Fibroblast of lung (primary cell): ENCODE results near the gene ONECUT3. TPM values are rescaled to one million over a fixed set of nuclear protein-coding genes. Genes with fewer than 3 reads are reported as not detected.

Experiments
- DNase-seq, 2 donors: peaks; one replicate each; pipeline versions ENCODE4 v3.0.0 to v3.0.0-alpha.2; 2010; ENCODE audit warnings: low read depth in 2 of 2
- H2AFZ ChIP-seq: 2 replicates; pipeline ENCODE4 v1.5.1; 2012; ENCODE audit warnings: low read length, control low read depth, inconsistent platforms
- H3K27ac ChIP-seq: 2 replicates; pipeline ENCODE4 v1.5.1; 2011; ENCODE audit warnings: low read length, control low read depth; ENCODE audit not compliant: insufficient read depth
- H3K27me3 ChIP-seq: 2 replicates; pipeline ENCODE4 v1.5.1; 2011; ENCODE audit warnings: mild to moderate bottlenecking, low read length; ENCODE audit not compliant: control insufficient read depth, insufficient read depth
- H3K36me3 ChIP-seq: 2 replicates; pipeline ENCODE4 v1.5.1; 2011; ENCODE audit warnings: low read length; ENCODE audit not compliant: control insufficient read depth, insufficient read depth
- H3K4me1 ChIP-seq: 2 replicates; pipeline ENCODE4 v1.5.1; 2011; ENCODE audit warnings: low read length; ENCODE audit not compliant: control insufficient read depth, insufficient read depth; ENCODE audit errors: extremely low read depth
- H3K4me2 ChIP-seq: 2 replicates; pipeline ENCODE4 v1.5.1; 2011; ENCODE audit warnings: low read length, control low read depth; ENCODE audit not compliant: insufficient read depth; ENCODE audit errors: extremely low read depth
- H3K4me3 ChIP-seq, 4 experiments: fragments of 200-600 bp in 1 of 4; sonication (generic) in 1 of 4; replicated peaks in 1 of 4; 2 replicates each; pipeline ENCODE4 v1.5.1; 2011 to 2016; ENCODE audit warnings: low read length in 4 of 4, low read depth in 3 of 4, mild to moderate bottlenecking in 3 of 4, control low read depth in 2 of 4, inconsistent platforms in 1 of 4, mixed read lengths in 1 of 4; ENCODE audit not compliant: insufficient read depth in 1 of 4; ENCODE audit errors: control extremely low read depth in 1 of 4
- H3K79me2 ChIP-seq: 2 replicates; pipeline ENCODE4 v1.5.1; 2012; ENCODE audit warnings: mild to moderate bottlenecking, low read length, inconsistent platforms; ENCODE audit not compliant: control insufficient read depth, insufficient read depth
- H3K9ac ChIP-seq: 2 replicates; pipeline ENCODE4 v1.5.1; 2011; ENCODE audit warnings: mild to moderate bottlenecking, low read length, control low read depth; ENCODE audit not compliant: insufficient read depth
- H3K9me3 ChIP-seq: 2 replicates; pipeline ENCODE4 v1.5.1; 2012; ENCODE audit warnings: low read depth, low read length; ENCODE audit not compliant: control insufficient read depth, insufficient read depth
- H4K20me1 ChIP-seq: 2 replicates; pipeline ENCODE4 v1.5.1; 2011; ENCODE audit warnings: low read length; ENCODE audit not compliant: control insufficient read depth, insufficient read depth; ENCODE audit errors: extremely low read depth
- EZH2 ChIP-seq: IDR thresholded peaks from 2 replicates; pipeline ENCODE4 v1.5.1; 2012; ENCODE audit warnings: low read length, control low read depth, mild to moderate bottlenecking; ENCODE audit errors: missing control alignments
- polyA plus RNA-seq, 2 donors: library from polyadenylated mRNA; depleted of rRNA in 1 of 2; stranded (reverse) in 1 of 2; unstranded in 1 of 2; fragments of >200 nt; gene quantifications; 2 replicates each; pipeline ENCODE4 v1.2.1, GENCODE V29; 2011 to 2012; ENCODE audit warnings: missing spikeins in 1 of 2
- total RNA-seq: library from RNA; depleted of rRNA; stranded (reverse); fragments of >200 nt; gene quantifications from 2 replicates; pipeline ENCODE4 v1.2.1, GENCODE V29; 2014
- TF ChIP-seq, protein P1 (sequence below), 2 donors: IDR thresholded peaks in 1 of 2; conservative IDR thresholded peaks in 1 of 2; 1 replicate in 1 of 2; 2 replicates in 1 of 2; pipeline ENCODE4 v1.5.1; 2011 to 2012; ENCODE audit warnings: low read length in 2 of 2, control low read depth in 1 of 2, inconsistent platforms in 1 of 2, low read depth in 1 of 2, mild to moderate bottlenecking in 1 of 2

The ONECUT3 gene
- total and polyA plus RNA-seq, 2 donors (not counting 1 experiment from before 2014, with no cell fraction given): not detected

- Histone ChIP-seq H3K27ac (no peak overlapping the region), H3K4me3 (no peak overlapping the region), H3K9ac (no peak overlapping the region), H3K4me1 (no peaks in the 10 kb centered on the region), H4K20me1 (no peaks in the 10 kb centered on the region), H2AFZ (no peak overlapping the region), H3K4me2 (no peak overlapping the region), H3K9me3 (no peaks in the 10 kb centered on the region), H3K36me3 (no peaks in the 10 kb centered on the region), H3K79me2 (no peaks in the 10 kb centered on the region), H3K27me3 (peaks cover 44% of the 10 kb centered on the region)
- no peak for DNase-seq
- no peak for TF ChIP-seq EZH2
- TF ChIP-seq, protein P1, sequence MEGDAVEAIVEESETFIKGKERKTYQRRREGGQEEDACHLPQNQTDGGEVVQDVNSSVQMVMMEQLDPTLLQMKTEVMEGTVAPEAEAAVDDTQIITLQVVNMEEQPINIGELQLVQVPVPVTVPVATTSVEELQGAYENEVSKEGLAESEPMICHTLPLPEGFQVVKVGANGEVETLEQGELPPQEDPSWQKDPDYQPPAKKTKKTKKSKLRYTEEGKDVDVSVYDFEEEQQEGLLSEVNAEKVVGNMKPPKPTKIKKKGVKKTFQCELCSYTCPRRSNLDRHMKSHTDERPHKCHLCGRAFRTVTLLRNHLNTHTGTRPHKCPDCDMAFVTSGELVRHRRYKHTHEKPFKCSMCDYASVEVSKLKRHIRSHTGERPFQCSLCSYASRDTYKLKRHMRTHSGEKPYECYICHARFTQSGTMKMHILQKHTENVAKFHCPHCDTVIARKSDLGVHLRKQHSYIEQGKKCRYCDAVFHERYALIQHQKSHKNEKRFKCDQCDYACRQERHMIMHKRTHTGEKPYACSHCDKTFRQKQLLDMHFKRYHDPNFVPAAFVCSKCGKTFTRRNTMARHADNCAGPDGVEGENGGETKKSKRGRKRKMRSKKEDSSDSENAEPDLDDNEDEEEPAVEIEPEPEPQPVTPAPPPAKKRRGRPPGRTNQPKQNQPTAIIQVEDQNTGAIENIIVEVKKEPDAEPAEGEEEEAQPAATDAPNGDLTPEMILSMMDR (conservative IDR thresholded peaks at IDR 0.05 in 1 of 2, IDR thresholded peaks at IDR 0.05 in 1 of 2; ENCODE audit: low read depth in 1 of 2, low read length in 2 of 2): peak; percentile 68 to 78
Measured at GRCh38 chr19:1767464-1767933, 14.2 kb downstream of the ONECUT3 start.

GRCh38 chr19:1768248-1768647 lies 14.9 kb downstream of the ONECUT3 start:
- TF ChIP-seq, protein P1 (conservative IDR thresholded peaks at IDR 0.05 in 1 of 2, IDR thresholded peaks at IDR 0.05 in 1 of 2; ENCODE audit: low read depth in 1 of 2, low read length in 2 of 2): peak in 1 of 2 donors; percentile 29
- TF ChIP-seq EZH2: no peak
- H3K4me2 ChIP-seq: no peak overlapping the region
- no peaks in the 10 kb centered on the region for H3K79me2 ChIP-seq
- no peak for DNase-seq
- H3K9ac ChIP-seq: no peak overlapping the region
- H3K27me3 ChIP-seq: peaks cover 44% of the 10 kb centered on the region
- no peaks in the 10 kb centered on the region for H3K36me3 ChIP-seq
- H2AFZ ChIP-seq: no peak overlapping the region
- no peaks in the 10 kb centered on the region for H4K20me1 ChIP-seq
- H3K4me3 ChIP-seq: no peak overlapping the region
- H3K27ac ChIP-seq: no peak overlapping the region
- no peaks in the 10 kb centered on the region for H3K4me1 ChIP-seq
- H3K9me3 ChIP-seq: no peaks in the 10 kb centered on the region

DNA sequence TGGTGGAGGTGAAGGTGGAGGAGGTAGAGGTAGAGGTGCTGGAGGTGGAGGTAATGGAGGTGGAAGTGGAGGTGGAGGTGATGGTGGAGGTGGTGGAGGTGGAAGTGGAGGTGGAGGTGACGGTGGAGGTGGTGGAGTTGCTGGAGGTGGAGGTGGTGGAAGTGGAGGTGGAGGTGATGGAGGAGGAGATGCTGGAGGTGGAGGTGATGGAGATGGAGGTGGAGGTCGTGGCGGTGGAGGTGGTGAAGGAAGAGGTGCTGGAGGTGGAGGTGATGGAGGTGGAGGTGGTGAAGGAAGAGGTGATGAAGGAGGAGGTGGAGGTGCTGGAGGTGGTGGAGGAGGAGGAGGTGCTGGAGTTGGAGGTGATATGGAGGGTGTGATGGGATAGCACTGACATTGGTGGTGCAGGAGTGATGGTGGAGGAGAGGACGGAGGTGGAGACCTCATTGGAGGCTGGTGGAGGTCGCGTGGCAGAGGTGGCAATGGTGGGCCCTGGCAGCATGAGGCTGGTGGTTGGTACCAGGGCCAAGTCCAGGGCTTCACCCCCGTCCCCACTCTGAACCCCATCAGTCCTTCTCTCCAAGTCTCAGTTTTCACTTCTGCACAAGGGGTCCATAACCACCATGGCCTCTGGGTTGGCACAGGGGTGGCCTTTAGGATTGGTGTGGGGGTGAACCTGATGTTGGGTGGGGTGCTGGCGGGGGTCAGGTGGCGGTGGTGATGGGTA lies 15.8 kb downstream of the ONECUT3 start:
- H3K4me2 ChIP-seq: no peak overlapping the region
- H3K79me2 ChIP-seq: no peaks in the 10 kb centered on the region
- no peak for DNase-seq
- no peak for TF ChIP-seq EZH2
- TF ChIP-seq, protein P1 (conservative IDR thresholded peaks at IDR 0.05 in 1 of 2, IDR thresholded peaks at IDR 0.05 in 1 of 2; ENCODE audit: low read depth in 1 of 2, low read length in 2 of 2): no peak
- no peak overlapping the region for H3K9ac ChIP-seq
- H3K27ac ChIP-seq: no peak overlapping the region
- H3K9me3 ChIP-seq: no peaks in the 10 kb centered on the region
- no peak overlapping the region for H3K4me3 ChIP-seq
- H3K4me1 ChIP-seq: no peaks in the 10 kb centered on the region
- no peaks in the 10 kb centered on the region for H4K20me1 ChIP-seq
- no peak overlapping the region for H2AFZ ChIP-seq
- H3K27me3 ChIP-seq: peaks cover 38% of the 10 kb centered on the region
- H3K36me3 ChIP-seq: no peaks in the 10 kb centered on the region
